LHCN-M2 (cell line): ENCODE measurements around the gene LOXL4. TPM values are rescaled to one million over a fixed set of nuclear protein-coding genes. Genes with fewer than 3 reads are reported as not detected.

Experiments
- DNase-seq: peaks from one replicate; pipeline ENCODE4 v3.0.0-alpha.2; 2012; ENCODE audit warnings: low read depth
- polyA plus RNA-seq: library from polyadenylated mRNA; unstranded; fragments of >200 nt; gene quantifications from one replicate; pipeline ENCODE4 v1.2.1, GENCODE V29; 2012; ENCODE audit warnings: missing spikeins
- total RNA-seq: library from RNA; depleted of rRNA; stranded (reverse); fragments of >200 nt; gene quantifications from 2 replicates; pipeline ENCODE4 v1.2.3, GENCODE V29; 2014; rRNA removed

LOXL4 gene
- 0.19 and 0.46 TPM in 2 replicates for total RNA-seq
- 0.58 TPM for polyA plus RNA-seq

- no peak for DNase-seq
Observed at GRCh38 chr10:98267894-98268693, at the start of gene LOXL4. LOXL4 (minus strand) TSS chr10:98268194; CDS start chr10:98263019, 5,175 bp downstream.

- DNase-seq = peak; percentile 58
Observed at GRCh38 chr10:98316661-98317060, 48.7 kb upstream of the LOXL4 start.

GRCh38 chr10:98316170-98316569 is 48.2 kb upstream of the LOXL4 start:
- DNase-seq = no peak

GRCh38 chr10:98314532-98315284 is 46.7 kb upstream of the LOXL4 start:
- DNase-seq = no peak

- DNase-seq = no peak
Observed at GRCh38 chr10:98313598-98313997, 45.6 kb upstream of the LOXL4 start.

- DNase-seq = no peak
Observed at GRCh38 chr10:98312822-98313221, 44.8 kb upstream of the LOXL4 start.

GRCh38 chr10:98312349-98312748 is 44.4 kb upstream of the LOXL4 start:
- no peak for DNase-seq

- no peak for DNase-seq
Observed at GRCh38 chr10:98310701-98311100, 42.7 kb upstream of the LOXL4 start.

GRCh38 chr10:98309366-98310355 is 41.7 kb upstream of the LOXL4 start:
- peak; percentile 83 for DNase-seq

GRCh38 chr10:98308669-98309365 is 40.8 kb upstream of the LOXL4 start:
- DNase-seq = no peak

- DNase-seq = no peak
Observed at GRCh38 chr10:98307916-98308541, 40.0 kb upstream of the LOXL4 start.

- DNase-seq = no peak
Observed at GRCh38 chr10:98306501-98306900, 38.5 kb upstream of the LOXL4 start.

- DNase-seq = no peak
Observed at GRCh38 chr10:98303569-98303968, 35.6 kb upstream of the LOXL4 start.

- DNase-seq = no peak
Observed at GRCh38 chr10:98302741-98303365, 34.9 kb upstream of the LOXL4 start.

GRCh38 chr10:98301664-98302319 is 33.8 kb upstream of the LOXL4 start:
- DNase-seq = no peak

GRCh38 chr10:98300526-98301229 is 32.7 kb upstream of the LOXL4 start:
- DNase-seq = no peak

- no peak for DNase-seq
Observed at GRCh38 chr10:98299341-98299740, 31.3 kb upstream of the LOXL4 start.

- peak; percentile 43 for DNase-seq
Observed at GRCh38 chr10:98296524-98296923, 28.5 kb upstream of the LOXL4 start.

GRCh38 chr10:98295907-98296306 is 27.9 kb upstream of the LOXL4 start:
- peak; percentile 62 for DNase-seq
